Lower leg skin (tissue), 3 donors: Measurements from ENCODE around the gene SPATA33.

Experiments
- CTCF ChIP-seq, 3 donors: fragments of 450-650 bp; IDR thresholded peaks; one replicate each; pipeline ENCODE4 v1.5.1; 2016; ENCODE audit warnings: antibody characterized with exemption in 3 of 3, mild to moderate bottlenecking in 3 of 3, moderate library complexity in 2 of 3
- POLR2A ChIP-seq, 2 donors: fragments of 450-650 bp; IDR thresholded peaks; one replicate each; pipeline ENCODE4 v1.6.1; 2016 to 2017; ENCODE audit warnings: antibody characterized with exemption in 2 of 2, mild to moderate bottlenecking in 1 of 2, moderate library complexity in 1 of 2

GRCh38 chr16:89636663-89637062, 21.0 kb upstream of the SPATA33 start:
- TF ChIP-seq CTCF (IDR thresholded peaks at IDR 0.05) = no peak
- TF ChIP-seq POLR2A (IDR thresholded peaks at IDR 0.05) = no peak
